ENCODE measurements around the gene NAV3. TPM values are rescaled to one million over a fixed set of nuclear protein-coding genes. Genes with fewer than 3 reads are reported as not detected.
A peak's percentile ranks its signal among the peaks of the same experiment; 100 is the strongest.

Gene NAV3
- total and polyA plus RNA-seq, 2 of the 4 experiments (the other 2 are of a cell fraction) = 25.5 to 106 TPM

DNA sequence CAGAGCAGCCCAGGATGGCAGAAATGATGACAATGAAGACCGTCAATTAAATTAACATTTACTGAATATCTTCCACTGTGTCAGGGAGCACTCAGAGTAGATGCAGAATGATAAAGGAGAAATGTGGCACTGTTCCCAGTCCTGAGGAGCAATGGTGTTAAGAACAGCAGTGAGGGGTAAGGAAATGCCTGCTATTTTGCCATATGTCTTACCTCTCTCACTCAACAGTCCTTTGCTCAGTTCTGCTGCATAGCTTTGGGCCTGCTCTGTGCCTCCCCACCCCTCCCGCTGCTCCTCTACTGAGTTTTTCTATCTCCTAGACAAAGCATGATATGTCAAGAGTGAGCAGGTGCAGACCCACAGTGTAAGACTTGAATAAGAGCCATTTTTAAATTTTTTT, 318.8 kb downstream of the NAV3 start:
- TF ChIP-seq, protein P1, sequence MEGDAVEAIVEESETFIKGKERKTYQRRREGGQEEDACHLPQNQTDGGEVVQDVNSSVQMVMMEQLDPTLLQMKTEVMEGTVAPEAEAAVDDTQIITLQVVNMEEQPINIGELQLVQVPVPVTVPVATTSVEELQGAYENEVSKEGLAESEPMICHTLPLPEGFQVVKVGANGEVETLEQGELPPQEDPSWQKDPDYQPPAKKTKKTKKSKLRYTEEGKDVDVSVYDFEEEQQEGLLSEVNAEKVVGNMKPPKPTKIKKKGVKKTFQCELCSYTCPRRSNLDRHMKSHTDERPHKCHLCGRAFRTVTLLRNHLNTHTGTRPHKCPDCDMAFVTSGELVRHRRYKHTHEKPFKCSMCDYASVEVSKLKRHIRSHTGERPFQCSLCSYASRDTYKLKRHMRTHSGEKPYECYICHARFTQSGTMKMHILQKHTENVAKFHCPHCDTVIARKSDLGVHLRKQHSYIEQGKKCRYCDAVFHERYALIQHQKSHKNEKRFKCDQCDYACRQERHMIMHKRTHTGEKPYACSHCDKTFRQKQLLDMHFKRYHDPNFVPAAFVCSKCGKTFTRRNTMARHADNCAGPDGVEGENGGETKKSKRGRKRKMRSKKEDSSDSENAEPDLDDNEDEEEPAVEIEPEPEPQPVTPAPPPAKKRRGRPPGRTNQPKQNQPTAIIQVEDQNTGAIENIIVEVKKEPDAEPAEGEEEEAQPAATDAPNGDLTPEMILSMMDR (conservative IDR thresholded peaks at IDR 0.05; ENCODE audit: low read depth, low read length) = no peak
- no peak for TF ChIP-seq RAD21 (IDR thresholded peaks at IDR 0.05; ENCODE audit: low read length)
- TF ChIP-seq CEBPB (IDR thresholded peaks at IDR 0.05; ENCODE audit: low read depth, low read length) = peak; percentile 26; the same call in 1 of the 2 replicates
- no peak for TF ChIP-seq MXI1 (IDR thresholded peaks at IDR 0.05; ENCODE audit: borderline replicate concordance, low read depth, low read length)
- no peaks in the 10 kb centered on the region; the same call in 1 of the 2 replicates for H3K36me3 ChIP-seq (ENCODE audit: control insufficient read depth, insufficient read depth, low read length)
- no CpG with 5 or more reads among the region's 2 CpGs for WGBS, 2 experiments (ENCODE audit: extremely low coverage in 2 of 2, insufficient read length in 1 of 2)
- H3K4me3 ChIP-seq (ENCODE audit: insufficient read depth, low read depth, low read length) = no peak overlapping the region
- no peaks in the 10 kb centered on the region for H3K4me1 ChIP-seq (ENCODE audit: control insufficient read depth, insufficient read depth, low read length)
- no peak overlapping the region for H4K91ac ChIP-seq (ENCODE audit: insufficient read depth, low read depth, low read length)
- dilution Hi-C loops (cut with HindIII; ENCODE audit: low sequenced_read_pairs, unreplicated experiment) = no loop called here
- no peak overlapping the region for H2BK20ac ChIP-seq (ENCODE audit: low read depth, low read length)
- H4K20me1 ChIP-seq (ENCODE audit: insufficient read depth, low read length) = no peaks in the 10 kb centered on the region
- no peak overlapping the region for H3K4ac ChIP-seq (ENCODE audit: low read depth, low read length)
- H2AFZ ChIP-seq (replicated peaks; ENCODE audit: low read length, poor library complexity) = no peak overlapping the region
- no peak overlapping the region for H3K14ac ChIP-seq (replicated peaks; ENCODE audit: low read depth, low read length)
- H3K79me1 ChIP-seq (ENCODE audit: low read depth in 1 of 2, low read length in 2 of 2) = peaks cover 0 to 4% of the 10 kb centered on the region in 2 experiments; a peak in 3 of 4 replicates
- ATAC-seq (ENCODE audit: low read depth) = peak; percentile 22; the same call in 1 of the 2 replicates
- H3K23ac ChIP-seq (ENCODE audit: low read depth, low read length) = no peak overlapping the region
- H3K4me2 ChIP-seq (ENCODE audit: low read depth, low read length) = no peak overlapping the region
- H3K27me3 ChIP-seq (ENCODE audit: control insufficient read depth, insufficient read depth, low read length) = no peaks in the 10 kb centered on the region
- no peak for DNase-seq
- no TSS peak for BruUV-seq (replicated peaks)
- H3K9ac ChIP-seq (ENCODE audit: low read depth, low read length) = no peak overlapping the region
- no peak overlapping the region for H3K27ac ChIP-seq (ENCODE audit: insufficient read depth, low read length)
- no peak overlapping the region for H3K56ac ChIP-seq (ENCODE audit: extremely low read depth, insufficient read depth, low read length)
- H3K18ac ChIP-seq (ENCODE audit: low read depth, low read length) = no peak overlapping the region
- no peak overlapping the region for H4K5ac ChIP-seq (ENCODE audit: low read depth, low read length)
- no peak overlapping the region for H2BK15ac ChIP-seq (ENCODE audit: low read depth, low read length)
- H3K9me1 ChIP-seq (ENCODE audit: insufficient read depth, low read length) = peaks cover 4% of the 10 kb centered on the region; the same call in 1 of the 2 replicates
- H2BK120ac ChIP-seq (ENCODE audit: low read depth, low read length) = no peak overlapping the region
- ChIA-PET POLR2A (ENCODE audit: unreplicated experiment) (no interaction called here), CTCF (no interaction called here)
- in situ Hi-C loops (cut with MboI; ENCODE audit: low sequenced_read_pairs) = no loop called here
- no peak overlapping the region for H2AK9ac ChIP-seq (replicated peaks; ENCODE audit: low read depth, low read length, poor library complexity)
- no peak overlapping the region for H2BK5ac ChIP-seq (ENCODE audit: low read depth, low read length, poor library complexity, severe bottlenecking)
- H4K8ac ChIP-seq (ENCODE audit: low read depth in 2 of 2, low read length in 2 of 2) = no peak overlapping the region
- no peaks in the 10 kb centered on the region for H3K9me3 ChIP-seq (ENCODE audit: control insufficient read depth, insufficient read depth, low read length)
- intact Hi-C loops (cut with micrococcal nuclease) = loop anchor here (5.0 to 10.0 kb wide), 2 partner anchors 435 to 1223 kb away; no protein-coding TSS in a partner anchor
- H2AK5ac ChIP-seq (ENCODE audit: low read depth, low read length) = no peak overlapping the region

Data from IMR-90 (cell line).